WERI-Rb-1 (cell line): ENCODE measurements around the gene POLR2I.
A peak's percentile ranks its signal among the peaks of the same experiment; 100 is the strongest.

Source experiments
- DNase-seq: peaks from one replicate; pipeline ENCODE4 v3.0.0-alpha.2; 2020
- H3K27ac ChIP-seq: fragments of 250-450 bp; sonication (Bioruptor Pico); 2 replicates; pipeline ENCODE4 v1.5.1; 2020; ENCODE audit warnings: mild to moderate bottlenecking, moderate library complexity
- H3K27me3 ChIP-seq: fragments of 250-450 bp; sonication (Bioruptor Pico); 2 replicates; pipeline ENCODE4 v1.5.1; 2021; ENCODE audit warnings: mild to moderate bottlenecking, low read depth, moderate library complexity; ENCODE audit not compliant: insufficient read depth, severe bottlenecking
- H3K36me3 ChIP-seq: fragments of 250-450 bp; sonication (Bioruptor Pico); 2 replicates; pipeline ENCODE4 v1.5.1; 2020; ENCODE audit warnings: mild to moderate bottlenecking, moderate library complexity
- H3K4me3 ChIP-seq: 2 replicates; pipeline ENCODE4 v1.5.1; 2011; ENCODE audit warnings: low read depth, mild to moderate bottlenecking, control low read depth, low read length
- H3K9me3 ChIP-seq: fragments of 250-450 bp; sonication (Bioruptor Pico); 2 replicates; pipeline ENCODE4 v1.5.1; 2021; ENCODE audit warnings: mild to moderate bottlenecking, moderate library complexity; ENCODE audit not compliant: severe bottlenecking
- CTCF ChIP-seq: IDR thresholded peaks from 2 replicates; pipeline ENCODE4 v1.5.1; 2011; ENCODE audit warnings: low read depth, mild to moderate bottlenecking, control low read depth, inconsistent platforms, low read length

Gene POLR2I

GRCh38 chr19:36114721-36115452 is at the start of gene POLR2I:
TSS of gene POLR2I (minus strand) at chr19:36114875. CDS start at chr19:36114856, 19 bp downstream.
- H3K36me3 ChIP-seq: peaks cover 60% of the 10 kb centered on the region
- DNase-seq: peak; percentile 99
- H3K27ac ChIP-seq: peak within 1 kb of the TSS; percentile 84
- TF ChIP-seq CTCF: no peak
- H3K27me3 ChIP-seq: no peaks in the 10 kb centered on the region
- peak within 1 kb of the TSS; percentile 91 for H3K4me3 ChIP-seq
- H3K9me3 ChIP-seq: no peaks in the 10 kb centered on the region

GRCh38 chr19:36163813-36164212 is 49.1 kb upstream of the POLR2I start:
- TF ChIP-seq CTCF: no peak
- Histone ChIP-seq H3K27me3 (no peaks in the 10 kb centered on the region), H3K27ac (no peak overlapping the region), H3K36me3 (peaks cover 22% of the 10 kb centered on the region), H3K9me3 (no peaks in the 10 kb centered on the region), H3K4me3 (no peak overlapping the region)
- DNase-seq: no peak

GRCh38 chr19:36160821-36161596 is 46.3 kb upstream of the POLR2I start:
- Histone ChIP-seq H3K36me3 (peaks cover 16% of the 10 kb centered on the region), H3K27ac (no peak overlapping the region), H3K4me3 (no peak overlapping the region), H3K9me3 (no peaks in the 10 kb centered on the region), H3K27me3 (no peaks in the 10 kb centered on the region)
- no peak for DNase-seq
- no peak for TF ChIP-seq CTCF

GRCh38 chr19:36153126-36153525 is 38.5 kb upstream of the POLR2I start:
- H3K9me3 ChIP-seq: no peaks in the 10 kb centered on the region
- TF ChIP-seq CTCF: no peak
- H3K36me3 ChIP-seq: peaks cover 24% of the 10 kb centered on the region
- H3K27me3 ChIP-seq: no peaks in the 10 kb centered on the region
- DNase-seq: no peak
- no peak overlapping the region for H3K4me3 ChIP-seq
- no peak overlapping the region for H3K27ac ChIP-seq

- H3K27ac ChIP-seq: no peak within 1 kb of the TSS
- no peak for TF ChIP-seq CTCF
- no peak for DNase-seq
- no peaks in the 10 kb centered on the region for H3K9me3 ChIP-seq
- no peaks in the 10 kb centered on the region for H3K27me3 ChIP-seq
- peaks cover 24% of the 10 kb centered on the region for H3K36me3 ChIP-seq
- H3K4me3 ChIP-seq: no peak within 1 kb of the TSS
Measured at GRCh38 chr19:36152352-36153091, 37.8 kb upstream of the POLR2I start, which contains the start of gene COX7A1. TSS of gene COX7A1 (minus strand) at chr19:36152447. CDS start at chr19:36152407, 40 bp downstream.
